Sigmoid colon (tissue), 4 donors: ENCODE results near the gene INCA1.

Experiments used
- POLR2A ChIP-seq, 2 donors: fragments of 450-650 bp; IDR thresholded peaks; one replicate each; pipeline ENCODE4 v1.6.1; 2016; ENCODE audit warnings: antibody characterized with exemption in 2 of 2, mild to moderate bottlenecking in 2 of 2, moderate library complexity in 2 of 2
- POLR2AphosphoS5 ChIP-seq, 4 donors: sonication (generic); formaldehyde crosslinking; IDR thresholded peaks; one replicate each; pipeline ENCODE4 v1.6.1; 2017; ENCODE audit warnings: antibody characterized with exemption in 4 of 4

- no peak for TF ChIP-seq POLR2A (IDR thresholded peaks at IDR 0.05)
- TF ChIP-seq POLR2AphosphoS5 (IDR thresholded peaks at IDR 0.05): no peak
Observed at GRCh38 chr17:4972752-4973151, 24.6 kb downstream of the INCA1 start.
